ENCODE results near the gene IL23R. TPM values are rescaled to one million over a fixed set of nuclear protein-coding genes. Genes with fewer than 3 reads are reported as not detected.
"Not testable (repeated sequence)": the region's sequence is repeated elsewhere in the genome, so short reads cannot be mapped to it uniquely, and the experiment has no call there.

IL23R gene
- total RNA-seq, 1 donor, result not detected

DNA sequence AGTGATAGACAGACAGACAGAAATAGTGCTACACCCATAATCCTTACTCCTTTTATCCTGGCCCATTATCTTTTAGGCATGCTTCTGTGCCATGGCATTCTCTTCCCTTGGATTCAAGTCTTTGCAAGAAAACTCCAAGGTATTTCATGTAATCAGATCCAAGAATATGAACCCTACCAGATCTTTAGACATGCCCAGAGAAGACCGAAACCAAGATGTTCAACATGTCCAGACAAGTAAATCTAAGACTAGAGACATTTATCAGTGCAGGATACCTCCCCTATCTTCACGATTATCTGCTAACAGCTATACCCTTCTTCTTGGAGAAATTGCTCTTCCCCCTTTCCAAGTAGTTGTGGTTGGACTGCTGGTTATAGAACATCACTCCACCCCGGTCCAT is 19.7 kb upstream of the IL23R start:
- no peak overlapping the region for H3K4me3 ChIP-seq (ENCODE audit: low read depth, low read length)
- TF ChIP-seq, protein P1, sequence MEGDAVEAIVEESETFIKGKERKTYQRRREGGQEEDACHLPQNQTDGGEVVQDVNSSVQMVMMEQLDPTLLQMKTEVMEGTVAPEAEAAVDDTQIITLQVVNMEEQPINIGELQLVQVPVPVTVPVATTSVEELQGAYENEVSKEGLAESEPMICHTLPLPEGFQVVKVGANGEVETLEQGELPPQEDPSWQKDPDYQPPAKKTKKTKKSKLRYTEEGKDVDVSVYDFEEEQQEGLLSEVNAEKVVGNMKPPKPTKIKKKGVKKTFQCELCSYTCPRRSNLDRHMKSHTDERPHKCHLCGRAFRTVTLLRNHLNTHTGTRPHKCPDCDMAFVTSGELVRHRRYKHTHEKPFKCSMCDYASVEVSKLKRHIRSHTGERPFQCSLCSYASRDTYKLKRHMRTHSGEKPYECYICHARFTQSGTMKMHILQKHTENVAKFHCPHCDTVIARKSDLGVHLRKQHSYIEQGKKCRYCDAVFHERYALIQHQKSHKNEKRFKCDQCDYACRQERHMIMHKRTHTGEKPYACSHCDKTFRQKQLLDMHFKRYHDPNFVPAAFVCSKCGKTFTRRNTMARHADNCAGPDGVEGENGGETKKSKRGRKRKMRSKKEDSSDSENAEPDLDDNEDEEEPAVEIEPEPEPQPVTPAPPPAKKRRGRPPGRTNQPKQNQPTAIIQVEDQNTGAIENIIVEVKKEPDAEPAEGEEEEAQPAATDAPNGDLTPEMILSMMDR (IDR thresholded peaks at IDR 0.05; ENCODE audit: insufficient read depth, low read length), result no peak
- no peak for DNase-seq (ENCODE audit: low read depth)

DNA sequence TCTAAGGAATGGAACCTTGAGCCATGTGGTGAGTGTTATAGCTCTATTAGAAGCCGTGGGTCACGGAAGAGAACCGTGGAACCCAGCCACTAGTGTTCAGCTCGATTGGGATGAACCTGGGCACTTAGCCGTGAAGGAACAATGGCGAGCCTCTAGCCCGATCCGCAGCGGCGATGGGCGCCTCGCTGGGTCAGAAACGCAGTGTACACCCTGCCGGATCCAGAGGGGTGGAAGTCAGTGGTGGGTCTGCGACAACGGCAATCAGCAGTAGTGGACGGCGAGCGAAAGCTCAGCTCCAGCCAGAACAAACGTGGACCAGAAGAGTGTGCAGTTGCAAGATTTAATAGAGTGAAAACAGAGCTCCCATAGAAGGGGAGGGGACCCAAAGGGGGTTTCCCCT is 18.3 kb upstream of the IL23R start:
- H3K4me3 ChIP-seq (ENCODE audit: low read depth, low read length); DNase-seq (ENCODE audit: low read depth): not testable (repeated sequence)

DNA sequence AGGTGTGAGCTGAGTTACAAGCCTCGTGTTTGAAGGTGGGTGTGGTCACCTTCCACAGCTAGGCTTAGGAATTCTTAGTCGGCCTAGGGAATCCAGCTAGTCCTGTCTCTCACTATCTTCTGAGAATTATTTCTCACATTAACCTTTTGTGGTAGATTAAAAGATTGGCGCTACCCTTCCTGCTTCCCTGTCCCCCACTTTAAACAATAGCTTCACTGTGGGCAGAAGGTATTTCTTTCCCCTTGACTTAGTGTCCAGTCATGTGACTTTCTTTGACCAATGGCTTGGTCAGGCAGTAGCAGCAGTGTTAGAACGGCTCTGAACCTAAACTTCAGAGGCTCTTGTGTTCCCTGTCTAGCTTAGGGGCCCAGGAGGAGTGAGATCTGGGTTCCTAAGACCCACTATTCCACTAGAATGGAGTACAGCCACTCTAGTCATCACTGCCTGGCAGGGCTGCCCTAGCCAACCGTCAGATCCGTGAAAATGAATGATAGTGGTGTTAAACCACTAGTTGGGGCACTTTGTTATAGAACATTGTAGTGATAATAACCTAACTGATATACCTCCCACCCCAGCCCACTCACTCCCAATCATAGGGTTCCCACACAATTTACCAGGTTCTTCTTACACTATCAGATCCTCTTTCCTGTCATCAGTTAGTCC is 17.6 kb upstream of the IL23R start:
- peak; percentile 11 for DNase-seq (ENCODE audit: low read depth)
- no peak overlapping the region for H3K4me3 ChIP-seq (ENCODE audit: low read depth, low read length)
- TF ChIP-seq, protein P1 (IDR thresholded peaks at IDR 0.05; ENCODE audit: insufficient read depth, low read length), result no peak

DNA sequence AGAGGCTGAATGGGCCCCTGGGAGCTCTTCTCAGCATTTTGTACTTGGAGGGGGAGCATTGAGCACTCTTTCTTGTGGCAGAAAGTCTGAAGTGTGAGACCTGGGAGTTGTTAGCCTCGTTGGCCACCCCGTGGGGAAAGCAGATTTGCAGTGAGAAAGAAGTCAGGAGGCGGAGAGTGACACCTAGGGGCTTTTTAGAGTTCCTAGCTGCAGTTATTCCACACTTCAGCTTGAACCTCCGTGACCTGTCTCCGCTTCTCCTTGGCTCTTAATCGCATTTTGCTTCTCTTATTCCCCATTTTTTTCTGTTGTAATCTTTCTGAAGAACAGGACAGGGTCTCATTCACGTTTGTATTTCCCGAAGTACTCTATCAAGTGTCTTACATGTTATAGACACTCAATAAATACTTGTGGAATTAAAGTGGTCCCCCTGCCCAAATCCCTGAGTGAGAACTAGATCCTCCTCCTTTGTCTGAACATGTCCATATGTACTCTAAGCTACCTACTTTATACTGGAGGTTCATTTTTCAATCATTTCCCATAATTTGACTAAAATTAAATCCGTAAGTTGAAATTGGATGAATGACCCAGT is 17.0 kb upstream of the IL23R start:
- peak; percentile 91 for DNase-seq (ENCODE audit: low read depth)
- TF ChIP-seq, protein P1 (IDR thresholded peaks at IDR 0.05; ENCODE audit: insufficient read depth, low read length), result peak; percentile 91
- H3K4me3 ChIP-seq (ENCODE audit: low read depth, low read length), result no peak overlapping the region

DNA sequence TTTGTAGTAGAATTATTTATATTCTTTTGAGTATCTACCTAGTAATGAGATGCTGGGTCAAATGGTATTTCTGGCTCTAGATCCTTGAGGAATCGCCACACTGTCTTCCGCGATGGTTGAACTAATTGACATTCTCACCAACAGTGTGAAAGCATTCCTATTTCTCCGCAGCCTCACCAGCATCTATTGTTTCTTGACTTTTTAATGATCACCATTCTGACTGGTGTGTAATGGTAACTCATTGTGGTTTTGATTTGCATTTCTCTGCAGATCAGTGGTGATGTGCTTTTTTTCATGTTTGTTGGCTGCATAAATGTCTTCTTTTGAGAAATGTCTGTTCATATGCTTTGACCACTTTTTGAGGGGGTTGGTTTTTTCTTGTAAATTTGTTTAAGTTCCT is 15.3 kb upstream of the IL23R start:
- H3K4me3 ChIP-seq (ENCODE audit: low read depth, low read length), result no peak overlapping the region
- TF ChIP-seq, protein P1 (IDR thresholded peaks at IDR 0.05; ENCODE audit: insufficient read depth, low read length), result no peak
- DNase-seq (ENCODE audit: low read depth), result no peak

DNA sequence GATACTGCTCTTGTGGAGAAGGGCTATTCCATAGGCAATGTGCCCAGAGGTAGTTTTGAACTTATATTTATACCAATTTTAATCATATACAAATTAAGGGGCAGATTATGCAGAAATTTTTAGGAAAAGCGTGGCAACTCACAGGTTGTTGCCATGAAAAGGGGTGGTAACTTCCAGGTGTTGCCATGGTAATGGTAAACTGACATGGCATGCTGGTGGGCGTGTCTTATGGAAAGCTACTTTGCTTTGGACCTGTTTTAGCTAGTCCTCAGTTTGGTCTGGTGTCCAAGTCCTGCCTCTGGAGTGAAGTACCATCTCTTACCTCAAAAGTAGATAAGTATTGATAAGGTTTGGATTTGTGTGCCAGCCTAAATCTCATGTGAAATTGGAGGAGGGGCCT is 7.9 kb upstream of the IL23R start:
- TF ChIP-seq, protein P1 (IDR thresholded peaks at IDR 0.05; ENCODE audit: insufficient read depth, low read length), result no peak
- no peak for DNase-seq (ENCODE audit: low read depth)
- H3K4me3 ChIP-seq (ENCODE audit: low read depth, low read length), result no peak overlapping the region

DNA sequence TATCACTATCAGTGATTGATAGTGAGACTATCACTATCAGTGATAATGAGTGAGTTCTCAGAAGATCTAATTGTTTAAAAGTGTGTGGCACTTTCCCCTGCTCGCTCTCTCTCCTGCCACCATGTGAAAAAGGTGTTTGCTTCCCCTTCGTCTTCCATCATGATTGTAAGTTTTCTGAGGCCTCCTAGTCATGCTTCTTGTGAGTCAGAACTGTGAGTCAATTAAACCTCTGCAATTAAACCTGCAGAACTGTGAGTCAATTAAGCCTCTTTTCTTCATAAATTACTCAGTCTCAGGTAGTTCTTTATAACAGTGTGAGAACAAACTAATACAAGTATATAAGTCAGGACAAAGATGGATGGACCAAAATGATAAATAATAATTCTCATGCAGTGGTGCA is 7.0 kb upstream of the IL23R start:
- no peak overlapping the region for H3K4me3 ChIP-seq (ENCODE audit: low read depth, low read length)
- TF ChIP-seq, protein P1 (IDR thresholded peaks at IDR 0.05; ENCODE audit: insufficient read depth, low read length), result no peak
- DNase-seq (ENCODE audit: low read depth), result no peak

All from fibroblast of the aortic adventitia (primary cell).